A549 (cell line): ENCODE data around the gene ANG.

Experiments used
- MAFK ChIP-seq: fragments of 450-650 bp; IDR thresholded peaks from 2 replicates; pipeline ENCODE4 v1.6.1; 2014; ENCODE audit not compliant: partially characterized antibody
- ZFP36 ChIP-seq: fragments of 450-650 bp; IDR thresholded peaks from 2 replicates; pipeline ENCODE4 v1.6.1; 2014; ENCODE audit warnings: borderline replicate concordance; ENCODE audit not compliant: partially characterized antibody
- TF ChIP-seq, protein P1 (sequence below): IDR thresholded peaks from 2 replicates; pipeline ENCODE4 v1.6.1; 2012
- TF ChIP-seq, protein P2 (sequence below): fragments of 200-600 bp; sonication (generic); IDR thresholded peaks from 2 replicates; pipeline ENCODE4 v1.6.1; 2016; ENCODE audit warnings: antibody characterized with exemption, mild to moderate bottlenecking, moderate library complexity
- TF ChIP-seq, protein P3 (sequence below): fragments of >200 bp; sonication (Bioruptor Twin); formaldehyde crosslinking; IDR thresholded peaks from 3 replicates; pipeline ENCODE4 v1.5.1; 2016
- TF ChIP-seq, protein P4 (sequence below): IDR thresholded peaks from 2 replicates; pipeline ENCODE4 v1.6.1; 2012

DNA sequence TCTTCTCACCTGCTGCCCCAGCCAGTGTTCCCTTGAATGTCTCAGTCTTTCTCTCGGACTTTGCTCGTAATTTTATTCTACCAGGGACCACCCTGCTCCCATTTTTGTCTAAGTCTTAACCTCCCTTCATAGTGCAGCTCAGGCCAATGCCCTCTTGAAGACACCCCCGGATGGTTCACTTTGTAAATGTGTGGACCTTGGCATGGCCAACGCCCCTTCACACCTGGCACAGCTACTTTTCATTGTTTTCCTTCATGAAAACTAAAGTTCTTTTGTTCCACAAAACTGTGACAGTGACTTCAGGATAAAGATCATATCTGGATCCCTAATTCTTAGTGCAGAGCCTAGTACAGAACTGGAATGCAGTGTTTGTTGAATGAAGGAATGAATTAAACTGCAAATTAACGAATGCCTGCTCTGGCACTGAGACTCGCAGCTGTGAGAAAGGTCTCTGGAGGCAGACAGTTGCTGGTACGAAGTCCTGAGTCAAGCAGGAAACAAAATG lies 7.7 kb upstream of the ANG start:
- TF ChIP-seq, protein P1, sequence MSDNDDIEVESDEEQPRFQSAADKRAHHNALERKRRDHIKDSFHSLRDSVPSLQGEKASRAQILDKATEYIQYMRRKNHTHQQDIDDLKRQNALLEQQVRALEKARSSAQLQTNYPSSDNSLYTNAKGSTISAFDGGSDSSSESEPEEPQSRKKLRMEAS, result no peak
- TF ChIP-seq, protein P2, sequence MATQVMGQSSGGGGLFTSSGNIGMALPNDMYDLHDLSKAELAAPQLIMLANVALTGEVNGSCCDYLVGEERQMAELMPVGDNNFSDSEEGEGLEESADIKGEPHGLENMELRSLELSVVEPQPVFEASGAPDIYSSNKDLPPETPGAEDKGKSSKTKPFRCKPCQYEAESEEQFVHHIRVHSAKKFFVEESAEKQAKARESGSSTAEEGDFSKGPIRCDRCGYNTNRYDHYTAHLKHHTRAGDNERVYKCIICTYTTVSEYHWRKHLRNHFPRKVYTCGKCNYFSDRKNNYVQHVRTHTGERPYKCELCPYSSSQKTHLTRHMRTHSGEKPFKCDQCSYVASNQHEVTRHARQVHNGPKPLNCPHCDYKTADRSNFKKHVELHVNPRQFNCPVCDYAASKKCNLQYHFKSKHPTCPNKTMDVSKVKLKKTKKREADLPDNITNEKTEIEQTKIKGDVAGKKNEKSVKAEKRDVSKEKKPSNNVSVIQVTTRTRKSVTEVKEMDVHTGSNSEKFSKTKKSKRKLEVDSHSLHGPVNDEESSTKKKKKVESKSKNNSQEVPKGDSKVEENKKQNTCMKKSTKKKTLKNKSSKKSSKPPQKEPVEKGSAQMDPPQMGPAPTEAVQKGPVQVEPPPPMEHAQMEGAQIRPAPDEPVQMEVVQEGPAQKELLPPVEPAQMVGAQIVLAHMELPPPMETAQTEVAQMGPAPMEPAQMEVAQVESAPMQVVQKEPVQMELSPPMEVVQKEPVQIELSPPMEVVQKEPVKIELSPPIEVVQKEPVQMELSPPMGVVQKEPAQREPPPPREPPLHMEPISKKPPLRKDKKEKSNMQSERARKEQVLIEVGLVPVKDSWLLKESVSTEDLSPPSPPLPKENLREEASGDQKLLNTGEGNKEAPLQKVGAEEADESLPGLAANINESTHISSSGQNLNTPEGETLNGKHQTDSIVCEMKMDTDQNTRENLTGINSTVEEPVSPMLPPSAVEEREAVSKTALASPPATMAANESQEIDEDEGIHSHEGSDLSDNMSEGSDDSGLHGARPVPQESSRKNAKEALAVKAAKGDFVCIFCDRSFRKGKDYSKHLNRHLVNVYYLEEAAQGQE, result no peak
- TF ChIP-seq, protein P3, sequence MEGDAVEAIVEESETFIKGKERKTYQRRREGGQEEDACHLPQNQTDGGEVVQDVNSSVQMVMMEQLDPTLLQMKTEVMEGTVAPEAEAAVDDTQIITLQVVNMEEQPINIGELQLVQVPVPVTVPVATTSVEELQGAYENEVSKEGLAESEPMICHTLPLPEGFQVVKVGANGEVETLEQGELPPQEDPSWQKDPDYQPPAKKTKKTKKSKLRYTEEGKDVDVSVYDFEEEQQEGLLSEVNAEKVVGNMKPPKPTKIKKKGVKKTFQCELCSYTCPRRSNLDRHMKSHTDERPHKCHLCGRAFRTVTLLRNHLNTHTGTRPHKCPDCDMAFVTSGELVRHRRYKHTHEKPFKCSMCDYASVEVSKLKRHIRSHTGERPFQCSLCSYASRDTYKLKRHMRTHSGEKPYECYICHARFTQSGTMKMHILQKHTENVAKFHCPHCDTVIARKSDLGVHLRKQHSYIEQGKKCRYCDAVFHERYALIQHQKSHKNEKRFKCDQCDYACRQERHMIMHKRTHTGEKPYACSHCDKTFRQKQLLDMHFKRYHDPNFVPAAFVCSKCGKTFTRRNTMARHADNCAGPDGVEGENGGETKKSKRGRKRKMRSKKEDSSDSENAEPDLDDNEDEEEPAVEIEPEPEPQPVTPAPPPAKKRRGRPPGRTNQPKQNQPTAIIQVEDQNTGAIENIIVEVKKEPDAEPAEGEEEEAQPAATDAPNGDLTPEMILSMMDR, result no peak
- TF ChIP-seq ZFP36, result no peak
- no peak for TF ChIP-seq MAFK
- TF ChIP-seq, protein P4, sequence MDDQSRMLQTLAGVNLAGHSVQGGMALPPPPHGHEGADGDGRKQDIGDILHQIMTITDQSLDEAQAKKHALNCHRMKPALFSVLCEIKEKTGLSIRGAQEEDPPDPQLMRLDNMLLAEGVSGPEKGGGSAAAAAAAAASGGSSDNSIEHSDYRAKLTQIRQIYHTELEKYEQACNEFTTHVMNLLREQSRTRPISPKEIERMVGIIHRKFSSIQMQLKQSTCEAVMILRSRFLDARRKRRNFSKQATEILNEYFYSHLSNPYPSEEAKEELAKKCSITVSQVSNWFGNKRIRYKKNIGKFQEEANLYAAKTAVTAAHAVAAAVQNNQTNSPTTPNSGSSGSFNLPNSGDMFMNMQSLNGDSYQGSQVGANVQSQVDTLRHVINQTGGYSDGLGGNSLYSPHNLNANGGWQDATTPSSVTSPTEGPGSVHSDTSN, result no peak
